NCI-H1436 treated with DMSO at 0.1 percent for 48 hours (cell line): Measurements from ENCODE around the gene ADM2.

Source experiments
- DNase-seq: peaks from one replicate; lab custom pipeline; 2025; lab: John Stamatoyannopoulos, UW

The ADM2 gene

DNA sequence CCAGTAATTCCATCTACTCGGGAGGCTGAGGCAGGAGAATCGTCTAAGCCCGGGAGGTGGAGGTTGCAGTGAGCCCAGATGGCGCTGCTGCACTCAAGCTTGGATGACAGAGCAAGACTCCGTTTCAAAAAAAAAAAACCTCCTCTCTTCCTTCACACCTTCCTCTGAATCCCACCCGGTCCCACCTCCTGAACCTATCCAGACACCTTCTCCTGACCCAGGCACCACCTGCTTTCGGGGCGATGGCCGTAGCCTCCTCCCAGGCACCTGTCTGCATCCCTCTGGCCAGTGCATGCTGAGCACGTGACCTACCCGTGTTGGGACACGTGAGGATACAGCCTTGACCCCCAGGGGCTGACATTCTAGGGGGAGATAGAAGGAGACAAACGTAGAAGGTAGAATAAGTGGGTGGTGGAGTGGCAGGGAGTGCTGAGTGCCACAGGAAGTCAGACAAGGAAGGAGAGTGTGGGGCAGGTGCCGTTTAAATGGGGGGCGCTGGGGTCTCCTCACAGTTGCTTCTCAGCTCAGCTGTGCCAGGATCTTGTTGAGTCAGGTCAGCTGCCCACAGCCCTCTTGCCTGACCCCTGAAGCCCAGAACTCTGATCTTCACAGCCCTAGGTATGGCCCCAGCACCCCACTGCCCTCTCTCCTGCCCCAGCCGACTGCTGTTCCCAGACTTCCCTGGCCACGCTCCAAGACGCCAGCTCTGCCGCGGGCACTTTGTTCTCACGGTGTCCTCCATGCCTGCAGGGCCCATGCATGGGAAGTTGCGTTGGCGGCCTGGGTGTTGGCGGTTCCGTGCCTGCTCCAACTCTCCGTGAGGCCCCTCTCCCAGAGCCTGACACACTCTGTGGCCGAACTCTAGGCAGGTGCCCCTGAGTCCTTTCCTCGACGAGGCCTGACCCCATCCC, 4.1 kb downstream of the ADM2 start:
- no peak for DNase-seq

DNA sequence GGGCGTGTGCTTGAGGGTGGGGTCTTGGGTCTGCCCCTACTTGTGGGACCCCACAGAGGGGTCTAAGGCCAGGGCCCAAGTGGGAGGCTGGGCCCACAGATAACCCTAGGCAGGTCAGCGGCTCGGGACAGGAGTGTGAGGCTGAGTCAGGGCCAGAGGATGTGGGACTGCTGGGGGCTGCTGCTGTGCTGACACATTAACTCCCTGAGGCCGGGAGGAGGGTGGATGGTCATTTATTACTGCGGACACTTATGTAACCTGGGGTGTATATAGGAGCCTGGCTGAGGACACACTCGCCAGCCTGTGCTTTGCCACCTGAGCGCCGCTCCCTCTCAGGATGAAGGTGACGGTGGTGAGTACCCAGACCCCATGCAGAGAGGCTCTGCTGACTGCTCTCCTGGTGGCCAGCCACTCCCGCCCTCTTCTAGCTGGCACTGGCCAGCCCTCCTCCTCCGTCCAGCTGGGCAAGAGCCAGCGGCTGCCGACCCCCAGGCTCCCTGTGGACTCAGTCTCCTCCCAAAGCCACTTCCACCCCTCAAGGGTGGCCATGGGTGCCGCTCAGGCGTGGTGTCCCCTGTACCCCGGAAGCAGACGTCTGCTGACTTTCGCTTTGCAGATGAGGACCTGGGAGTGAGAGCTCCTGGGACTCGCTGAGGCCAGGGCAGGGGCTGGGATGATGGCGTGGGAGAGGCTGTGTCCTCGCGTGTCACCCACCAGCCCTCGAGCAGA, 5.4 kb downstream of the ADM2 start, which contains the start of gene MIOX:
TSS of gene MIOX (plus strand) at position 299 of the 729 bp plus-strand sequence. CDS start at position 338, 39 bp downstream.
- DNase-seq = no peak

DNA sequence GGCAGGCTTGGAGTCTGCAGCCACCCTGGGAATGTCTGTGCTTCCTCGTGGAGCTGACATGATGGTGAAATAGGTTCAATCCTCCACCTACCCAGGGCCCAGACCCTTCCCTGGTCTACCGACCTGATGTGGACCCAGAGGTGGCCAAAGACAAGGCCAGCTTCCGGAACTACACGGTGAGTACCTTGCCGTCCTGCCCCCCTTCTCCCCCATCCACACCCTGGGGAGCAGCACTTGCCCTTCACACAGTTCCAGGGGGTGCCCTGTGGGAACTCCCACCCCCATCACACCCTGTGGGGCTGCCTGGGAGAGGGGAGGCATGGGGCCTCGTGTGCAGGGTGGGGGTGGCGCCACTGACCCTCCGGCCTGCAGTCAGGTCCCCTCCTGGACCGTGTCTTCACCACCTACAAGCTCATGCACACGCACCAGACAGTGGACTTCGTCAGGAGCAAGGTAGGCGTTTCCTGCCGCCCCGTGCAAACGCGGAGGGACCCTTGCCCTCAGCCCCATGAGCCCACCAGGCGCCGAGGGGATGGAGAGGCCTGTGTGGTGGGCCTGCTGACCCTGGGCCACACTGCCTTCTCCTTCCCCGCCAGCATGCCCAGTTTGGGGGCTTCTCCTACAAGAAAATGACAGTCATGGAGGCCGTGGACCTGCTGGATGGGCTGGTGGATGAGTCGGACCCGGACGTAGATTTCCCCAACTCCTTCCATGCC, 6.1 kb downstream of the ADM2 start:
- no peak for DNase-seq

DNA sequence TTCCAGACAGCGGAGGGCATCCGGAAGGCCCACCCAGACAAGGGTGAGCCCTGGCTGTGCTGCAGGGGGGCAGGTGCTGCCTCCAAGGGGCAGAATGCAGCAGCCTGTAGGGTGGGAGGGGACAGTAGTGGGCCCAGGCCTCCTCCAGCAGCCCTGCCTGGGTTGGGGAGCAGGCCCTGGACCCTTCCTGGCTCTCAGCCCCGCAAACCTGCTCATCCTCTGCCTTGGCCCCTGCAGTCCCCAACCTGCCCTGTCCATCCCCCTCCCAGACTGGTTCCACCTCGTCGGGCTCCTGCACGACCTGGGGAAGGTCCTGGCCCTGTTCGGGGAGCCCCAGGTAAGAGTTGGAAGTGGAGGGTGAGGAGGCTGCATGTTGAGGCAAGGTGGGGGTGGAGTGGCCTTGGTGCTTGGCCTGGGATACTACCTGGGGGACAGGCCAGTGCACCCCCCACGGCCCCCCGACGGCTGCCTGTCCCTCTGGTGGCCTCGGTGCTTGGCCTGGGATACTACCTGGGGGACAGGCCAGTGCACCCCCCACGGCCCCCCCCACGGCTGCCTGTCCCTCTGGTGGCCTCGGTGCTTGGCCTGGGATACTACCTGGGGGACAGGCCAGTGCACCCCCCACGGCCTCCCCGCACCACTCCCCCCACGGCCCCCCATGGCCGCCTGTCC, 6.8 kb downstream of the ADM2 start:
- no peak for DNase-seq

DNA sequence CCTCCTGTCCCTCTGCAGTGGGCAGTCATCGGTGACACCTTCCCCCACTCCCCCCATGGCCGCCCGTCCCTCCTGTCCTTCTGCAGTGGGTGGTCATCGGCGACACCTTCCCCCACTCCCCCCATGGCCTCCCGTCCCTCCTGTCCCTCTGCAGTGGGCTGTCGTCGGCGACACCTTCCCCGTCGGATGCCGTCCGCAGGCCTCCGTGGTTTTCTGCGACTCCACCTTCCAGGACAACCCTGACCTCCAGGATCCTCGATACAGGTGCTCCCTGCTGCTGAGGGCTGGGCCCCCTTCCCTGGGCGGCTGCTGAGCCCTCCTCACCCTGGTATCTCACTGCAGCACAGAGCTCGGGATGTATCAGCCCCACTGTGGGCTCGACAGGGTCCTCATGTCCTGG, 7.5 kb downstream of the ADM2 start:
- DNase-seq = no peak

DNA sequence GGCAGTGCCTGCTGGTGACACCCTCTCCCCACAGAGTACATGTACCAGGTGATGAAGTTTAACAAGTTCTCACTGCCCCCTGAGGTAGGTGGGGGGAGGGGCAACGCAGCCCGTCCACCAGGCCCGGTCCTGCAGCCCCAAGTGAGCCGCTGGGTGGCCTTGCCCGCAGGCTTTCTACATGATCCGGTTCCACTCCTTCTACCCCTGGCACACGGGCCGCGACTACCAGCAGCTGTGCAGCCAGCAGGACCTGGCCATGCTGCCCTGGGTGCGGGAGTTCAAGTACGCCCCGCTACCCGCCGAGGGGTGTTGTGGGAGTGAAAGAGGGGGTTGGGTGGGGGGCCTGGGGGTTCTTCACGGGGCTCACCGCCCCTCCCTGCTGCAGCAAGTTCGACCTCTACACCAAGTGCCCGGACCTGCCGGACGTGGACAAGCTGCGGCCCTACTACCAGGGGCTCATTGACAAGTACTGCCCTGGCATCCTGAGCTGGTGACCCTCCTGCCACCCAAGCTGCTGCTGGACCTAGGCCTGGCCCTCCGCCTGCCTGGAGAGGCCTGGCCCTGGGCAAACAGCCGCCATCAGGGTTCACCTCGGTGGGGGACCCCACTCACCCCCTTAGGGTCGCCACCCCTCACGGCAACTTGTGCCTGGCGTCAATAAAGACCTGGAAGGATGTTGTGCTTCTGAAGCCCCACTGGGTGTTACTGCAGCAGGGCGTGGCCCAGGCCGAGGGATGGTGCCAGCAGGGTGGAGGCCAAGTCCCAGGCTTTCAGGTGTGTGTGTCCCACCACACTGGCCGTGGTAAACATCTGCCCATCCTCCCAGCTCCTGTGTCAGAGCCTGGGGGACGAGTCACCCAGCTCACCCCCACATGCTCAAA, 8.3 kb downstream of the ADM2 start:
- DNase-seq = no peak

DNA sequence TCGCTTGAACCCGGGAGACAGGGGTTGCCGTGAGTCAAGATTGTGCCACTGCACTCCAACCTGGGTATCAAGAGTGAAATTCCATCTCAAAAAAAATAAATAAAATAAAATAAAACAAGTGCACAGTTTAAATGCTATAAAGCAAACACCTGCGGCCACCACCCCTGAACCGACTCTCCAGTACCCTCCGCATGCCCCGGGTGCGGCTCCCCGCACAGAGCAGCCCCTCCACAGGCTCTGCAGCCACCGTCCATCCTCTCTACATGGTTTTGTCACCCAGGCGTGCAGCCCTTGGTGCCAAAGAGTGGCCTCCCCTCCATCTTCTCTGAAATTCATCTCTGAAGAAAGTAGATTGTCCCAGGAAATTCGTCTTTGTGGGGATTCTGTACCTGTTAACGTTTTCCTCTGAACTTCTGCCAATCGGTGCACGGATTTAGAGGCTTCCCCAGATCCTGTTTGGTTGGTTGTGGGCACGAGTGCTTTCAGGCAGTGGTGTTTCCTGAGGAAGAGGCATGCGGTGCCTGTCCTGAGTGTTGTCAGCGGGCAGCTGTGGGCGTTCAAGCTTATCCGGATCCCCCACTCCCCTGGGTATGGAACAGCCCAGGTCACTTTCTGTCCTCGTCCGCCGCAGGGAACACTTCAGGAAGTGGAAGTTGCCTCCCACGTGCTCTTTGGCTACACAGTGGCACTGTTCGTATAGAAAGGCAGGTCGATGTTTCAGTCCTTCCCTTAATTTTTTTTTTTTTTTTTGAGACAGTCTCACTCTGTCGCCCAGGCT, 9.4 kb downstream of the ADM2 start:
- no peak for DNase-seq

DNA sequence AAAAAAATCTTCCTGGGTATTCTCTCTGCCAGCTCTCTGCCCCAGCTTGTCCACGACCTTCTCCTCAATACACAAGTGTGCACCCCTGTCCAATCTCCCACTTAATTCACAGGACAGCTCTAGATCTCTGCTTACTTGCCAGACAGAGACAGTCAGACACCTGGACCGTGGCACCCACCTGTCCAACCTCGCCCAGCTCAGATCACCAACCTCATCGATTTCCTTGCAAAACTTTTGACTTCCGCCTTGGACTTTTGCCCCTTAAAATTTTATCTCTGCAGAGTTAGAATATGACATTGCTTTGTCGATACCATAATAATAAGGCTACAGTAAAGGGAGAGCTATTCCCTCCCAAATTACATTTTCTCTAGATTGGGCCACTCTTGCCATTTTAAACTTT, 15.8 kb downstream of the ADM2 start:
- DNase-seq = no peak

DNA sequence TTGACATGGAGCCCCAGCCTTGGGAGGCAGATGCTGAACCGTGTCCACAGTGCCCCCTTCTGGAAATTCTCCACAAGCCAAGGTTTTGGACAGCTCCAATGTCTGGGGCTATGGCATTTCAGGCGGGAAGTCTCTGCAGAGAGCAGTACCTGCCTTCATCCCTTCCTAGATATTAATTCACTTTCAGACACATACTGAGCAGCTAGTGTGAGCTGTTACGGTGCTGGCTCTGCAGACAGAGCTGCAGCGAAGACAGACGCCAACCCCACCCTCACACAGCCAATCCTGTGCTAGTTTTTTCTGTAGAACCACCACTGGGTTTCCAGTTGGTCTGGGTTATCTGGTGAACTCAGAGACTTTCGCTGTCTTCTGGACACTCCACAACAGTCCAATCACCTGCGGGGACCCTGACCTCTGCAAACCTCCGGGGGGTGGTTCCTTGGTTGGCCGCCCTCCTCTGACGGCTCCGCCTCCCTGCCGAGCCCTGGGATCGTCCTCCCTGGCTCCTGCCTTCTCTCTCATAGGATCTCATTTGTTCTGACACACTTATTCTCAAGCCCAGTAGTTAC, 17.1 kb downstream of the ADM2 start:
- DNase-seq = no peak

DNA sequence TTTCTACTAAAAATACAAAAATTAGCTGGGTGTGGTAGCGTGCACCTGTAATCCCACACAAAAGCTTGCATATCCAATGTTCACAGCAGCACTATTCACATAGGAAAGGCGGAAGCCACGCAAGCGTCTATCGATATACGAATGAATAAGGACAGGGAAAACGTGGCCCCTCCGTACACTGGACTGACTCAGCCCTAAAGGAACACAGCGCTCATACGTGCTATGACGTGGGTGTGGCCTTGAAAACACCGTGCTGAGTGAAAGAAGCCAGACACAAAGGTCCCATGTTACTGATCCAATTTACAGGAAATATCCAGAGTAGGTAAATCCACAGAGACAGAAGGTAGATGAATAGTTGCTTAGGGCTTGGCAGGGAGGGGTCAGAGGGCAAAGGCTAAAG, 19.1 kb downstream of the ADM2 start:
- DNase-seq = no peak

DNA sequence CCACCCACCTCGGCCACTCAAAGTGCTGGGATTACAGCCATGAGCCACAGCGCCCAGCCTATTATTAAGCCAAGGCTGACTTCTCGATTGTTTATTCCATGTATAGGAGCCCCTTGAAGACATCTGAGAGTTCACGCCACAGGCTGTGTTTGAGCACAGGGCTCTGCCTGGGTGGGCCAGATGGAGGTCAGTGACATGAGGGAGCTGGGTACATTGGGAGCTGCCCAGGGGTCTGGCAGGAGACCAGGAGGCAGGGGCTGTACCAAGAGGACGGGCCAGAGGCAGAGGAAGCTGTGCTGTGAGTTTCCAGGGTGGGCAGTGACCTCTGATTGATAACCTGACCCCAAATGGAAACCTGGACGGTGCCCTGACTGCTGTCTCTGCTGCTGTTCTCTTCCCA, 20.8 kb downstream of the ADM2 start:
- no peak for DNase-seq

DNA sequence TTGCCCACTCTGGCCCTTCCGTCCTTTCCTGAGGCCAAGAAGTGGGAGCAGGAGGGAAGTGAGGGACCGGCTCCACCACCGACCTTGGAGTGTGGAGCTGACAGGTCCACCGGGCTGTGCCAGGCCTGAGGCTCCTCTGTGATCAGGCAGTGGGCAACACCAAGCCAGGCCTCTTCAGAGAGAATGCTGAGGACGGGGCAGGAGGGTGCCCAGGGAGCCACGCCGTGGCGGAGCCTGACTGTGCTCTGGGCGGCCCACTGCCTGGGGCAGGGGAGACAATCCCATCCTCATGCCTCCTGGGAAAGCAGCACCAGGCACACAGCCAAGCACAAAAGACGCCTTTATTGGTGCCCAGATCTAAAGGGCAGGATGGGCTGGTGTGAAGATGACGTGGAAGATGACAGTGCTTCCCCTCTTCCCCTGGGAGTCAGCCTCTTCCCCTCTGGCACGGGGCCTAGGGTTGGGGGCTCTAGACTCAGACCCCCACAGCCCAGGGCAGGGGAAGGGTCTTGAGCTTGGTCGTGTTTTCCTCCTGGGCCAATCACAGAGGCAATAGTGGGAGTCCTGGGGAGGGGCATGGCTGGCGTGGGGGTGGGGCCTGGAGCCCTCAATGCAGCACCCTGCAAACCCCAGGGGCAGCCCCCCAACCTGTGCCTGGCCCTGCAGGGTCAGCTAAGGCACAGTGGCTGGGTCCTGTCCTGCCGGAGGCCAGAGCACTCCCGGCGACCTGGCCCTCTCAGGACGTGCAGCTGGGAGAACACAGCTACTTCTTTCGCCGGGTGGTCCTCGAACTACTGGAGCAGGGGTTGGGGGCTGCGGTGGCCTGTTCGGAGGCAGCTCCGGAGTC, 21.5 kb downstream of the ADM2 start:
- no peak for DNase-seq

DNA sequence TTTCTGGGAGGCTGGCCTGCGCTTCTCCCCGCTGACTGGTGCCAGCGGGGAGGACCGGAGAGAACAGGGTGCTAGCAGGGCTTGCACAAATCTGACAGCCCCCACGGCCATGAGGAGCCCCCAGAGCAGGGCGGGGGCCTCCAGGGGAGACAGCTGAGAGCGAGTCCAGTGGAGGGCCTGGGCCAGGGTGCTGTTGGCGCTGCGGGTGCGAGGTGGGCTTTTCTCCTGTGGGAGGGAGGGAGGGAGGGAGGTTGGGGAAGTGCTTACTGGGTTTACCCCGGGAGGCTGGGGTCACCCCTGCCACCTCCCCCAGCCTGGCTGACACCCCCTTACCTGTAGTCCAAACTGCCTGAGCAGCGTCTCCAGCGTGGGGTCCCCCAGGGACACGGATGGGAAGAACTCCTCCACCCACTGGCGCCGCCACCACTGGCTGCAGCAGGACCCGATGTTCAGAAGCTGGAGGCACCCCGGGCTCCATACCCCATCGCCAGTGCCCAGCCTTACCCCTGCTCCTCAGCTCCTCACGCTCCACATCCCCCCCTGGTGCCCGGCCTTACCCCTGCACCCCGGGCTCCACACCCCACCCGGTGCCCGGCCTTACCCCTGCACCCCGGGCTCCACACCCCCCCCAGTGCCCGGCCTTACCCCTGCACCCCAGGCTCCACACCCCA, 22.3 kb downstream of the ADM2 start:
- no peak for DNase-seq

DNA sequence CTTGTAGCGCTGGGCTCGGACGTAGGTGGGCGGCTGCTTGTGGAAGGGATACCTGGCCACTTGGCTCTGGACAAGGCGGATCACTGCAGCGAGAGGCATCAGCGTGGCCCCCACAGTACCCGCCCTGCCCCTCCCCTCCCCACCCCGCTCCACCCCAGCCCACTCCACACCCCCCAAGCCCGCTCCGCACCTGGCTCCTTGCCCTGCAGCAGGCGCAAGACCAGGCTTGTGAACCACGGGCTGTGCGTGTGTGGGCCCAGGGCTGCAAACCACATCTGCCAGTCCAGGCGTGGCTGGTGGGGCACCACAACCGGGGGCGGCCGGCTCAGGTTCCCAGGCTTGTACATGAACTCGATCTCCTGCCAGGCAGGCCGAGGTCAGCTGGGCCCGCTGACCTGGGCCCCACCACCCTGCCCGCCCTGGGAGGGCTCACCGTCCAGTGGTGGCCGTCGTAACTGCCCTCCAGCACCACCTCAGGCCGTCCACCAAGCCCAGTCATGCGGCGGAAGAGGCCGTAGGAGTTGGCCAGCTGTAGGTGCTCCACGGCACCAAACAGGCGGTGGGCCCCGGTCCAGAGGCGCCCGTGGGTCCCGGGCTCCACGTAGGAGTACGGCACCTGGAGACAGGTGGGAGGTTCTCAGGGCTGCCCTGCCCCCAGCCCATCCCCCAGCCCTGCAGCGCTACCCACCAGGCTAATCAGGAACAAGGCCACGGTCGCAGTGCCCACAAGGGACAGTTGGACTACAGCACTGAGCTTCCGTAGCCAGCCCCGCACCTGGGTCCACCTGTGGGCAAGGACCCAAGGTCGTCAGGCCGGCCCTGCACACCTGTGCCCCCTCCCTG, 23.2 kb downstream of the ADM2 start:
- no peak for DNase-seq

DNA sequence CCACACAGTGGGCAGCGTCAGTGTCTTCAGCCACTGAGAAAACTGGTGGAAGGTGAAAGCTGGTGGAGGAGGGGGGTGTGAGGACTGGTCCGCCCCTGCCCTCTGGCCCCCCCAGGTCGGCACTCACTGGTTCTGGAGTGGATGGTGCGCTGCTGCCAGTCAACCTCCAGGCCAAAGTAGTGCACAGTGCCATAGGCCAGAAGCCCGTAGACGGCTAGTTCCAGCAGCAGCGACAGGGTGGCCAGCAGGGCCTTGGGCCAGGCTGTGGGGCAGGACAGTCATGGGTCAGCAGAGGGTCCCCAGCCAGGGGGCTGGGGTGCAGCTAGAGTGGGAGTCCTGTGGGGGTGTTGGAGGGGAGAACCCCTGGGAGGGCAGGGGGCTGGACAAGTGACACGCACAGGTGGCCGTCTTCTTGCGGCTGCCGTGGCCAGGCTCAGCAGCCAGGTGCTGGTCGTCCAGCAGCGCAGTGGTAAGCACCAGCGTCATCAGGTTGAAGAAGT, 24.0 kb downstream of the ADM2 start:
- no peak for DNase-seq

DNA sequence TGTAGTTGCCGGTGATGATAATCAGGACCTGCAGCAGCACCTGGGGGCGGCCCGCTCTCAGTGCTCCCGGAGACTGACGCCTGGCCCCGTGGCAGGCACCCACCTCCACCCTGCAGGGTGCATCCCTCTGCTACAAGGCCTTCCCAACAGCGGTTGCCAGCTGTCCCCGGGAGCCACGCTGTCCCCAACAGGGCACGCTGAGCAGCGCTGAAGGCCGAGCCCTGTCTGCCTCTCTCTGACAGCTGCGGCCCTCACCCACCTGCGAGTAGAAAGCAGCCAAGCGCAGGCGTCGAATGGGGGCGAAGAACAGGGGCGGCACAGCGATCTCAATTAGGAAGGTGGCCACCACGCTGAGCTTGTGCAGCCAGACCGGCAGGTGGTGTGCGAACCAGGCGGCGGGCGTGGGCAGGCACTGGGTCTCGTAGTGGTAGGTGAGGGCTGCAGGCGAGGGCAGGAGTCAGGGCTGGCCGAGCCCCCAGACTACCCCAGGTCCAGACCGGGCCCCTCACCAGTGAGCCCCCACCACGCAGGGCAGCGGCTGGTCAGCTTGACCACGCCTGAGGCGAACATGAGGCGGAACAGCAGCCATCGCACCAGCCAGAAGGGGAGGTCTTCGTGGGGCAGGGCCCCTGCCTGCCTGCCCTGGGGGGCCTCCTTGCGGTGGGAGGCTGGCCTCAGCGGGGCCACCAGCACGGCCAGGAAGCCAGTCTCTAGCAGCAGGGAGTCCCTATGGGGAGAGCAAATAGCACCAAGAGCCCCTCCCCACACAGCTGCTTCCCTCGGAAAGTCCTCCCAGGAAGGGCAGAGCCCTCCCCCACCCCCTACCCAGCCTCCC, 24.6 kb downstream of the ADM2 start:
- DNase-seq = no peak
